HG03575 (cell line): ENCODE data around the gene BMAL2.

Source experiments
- ATAC-seq: cut with Tn5 transposase; IDR thresholded peaks from one replicate; pipeline ENCODE4 v1.9.1; 2021; ENCODE audit not compliant: unreplicated experiment, insufficient number of reproducible peaks, low FRiP score; ENCODE audit errors: extremely low read depth

BMAL2 gene

DNA sequence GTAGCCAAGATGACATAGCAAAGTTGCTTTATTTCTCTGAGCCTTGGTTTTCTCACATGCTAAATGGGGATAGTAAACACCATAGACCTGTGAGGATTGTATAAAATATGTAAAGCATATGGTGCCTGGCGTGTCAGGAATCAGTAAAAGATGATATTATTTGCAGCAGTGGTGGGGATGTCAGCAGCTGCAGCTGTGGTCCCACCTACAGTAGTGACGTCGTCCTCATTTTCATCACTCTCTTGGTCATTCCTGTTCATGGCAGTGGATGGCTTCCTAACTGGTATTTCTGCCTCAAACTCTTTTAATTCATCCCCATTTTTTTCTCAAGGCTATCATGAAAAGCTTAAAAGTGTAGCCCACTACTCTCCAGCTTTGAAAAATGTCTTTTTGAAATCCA lies 12.1 kb downstream of the BMAL2 start:
- ATAC-seq, result no peak

DNA sequence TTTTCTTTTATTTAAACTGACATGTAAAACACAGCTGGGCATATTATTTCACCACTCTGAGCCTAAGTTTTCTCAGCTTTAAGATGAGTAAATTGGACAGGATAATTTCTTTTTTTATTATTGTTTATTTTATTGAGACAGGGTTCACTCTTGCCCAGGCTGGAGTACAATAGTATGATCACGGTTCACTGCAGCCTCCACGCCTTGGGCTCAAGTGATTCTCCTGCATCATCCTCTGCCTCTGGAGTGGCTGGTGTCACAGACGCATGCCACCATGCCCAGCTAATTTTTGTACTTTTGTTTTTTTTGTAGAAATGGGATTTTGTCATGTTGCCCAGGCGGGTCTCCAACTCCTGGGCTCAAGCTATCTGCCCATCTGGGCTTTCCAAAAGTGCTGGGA lies 12.7 kb downstream of the BMAL2 start:
- ATAC-seq, result no peak

DNA sequence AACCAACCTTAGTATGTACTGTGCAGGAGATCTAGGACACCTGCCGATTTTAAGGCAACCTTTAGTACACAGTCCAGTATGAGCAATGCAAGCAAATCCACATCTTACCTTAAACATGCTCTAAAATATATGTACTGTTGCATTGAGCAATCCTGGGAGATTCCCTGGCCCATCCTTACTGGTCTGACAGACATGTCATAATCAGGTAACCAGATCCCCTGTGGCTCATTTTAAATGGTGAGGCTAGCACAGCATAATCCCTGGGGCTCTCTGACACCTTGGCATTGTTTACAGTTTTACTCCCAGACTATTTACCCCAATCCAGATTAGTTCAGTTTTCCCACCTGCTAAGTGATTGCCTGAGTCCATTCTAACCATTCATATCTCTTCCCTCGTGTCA lies 15.1 kb downstream of the BMAL2 start:
- no peak for ATAC-seq

DNA sequence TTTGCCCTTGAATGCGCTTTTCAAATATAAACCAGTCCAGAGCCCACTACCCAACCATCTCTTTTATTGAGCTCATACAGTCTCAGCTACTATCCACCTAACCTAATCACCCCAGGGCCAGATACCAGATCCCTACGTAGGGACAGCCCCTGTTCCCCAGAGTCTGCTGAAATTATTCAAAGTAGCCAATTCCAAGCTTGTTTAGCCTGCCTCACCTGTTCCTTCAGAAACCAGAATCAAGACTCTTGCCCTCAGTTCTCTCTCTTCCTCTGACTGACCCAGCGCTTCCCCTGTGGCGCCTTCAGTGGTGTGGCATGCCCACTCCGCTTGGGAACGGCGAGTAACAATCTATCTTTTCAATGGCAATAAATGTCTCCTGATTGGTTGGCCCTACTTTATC lies 18.8 kb downstream of the BMAL2 start:
- no peak for ATAC-seq

DNA sequence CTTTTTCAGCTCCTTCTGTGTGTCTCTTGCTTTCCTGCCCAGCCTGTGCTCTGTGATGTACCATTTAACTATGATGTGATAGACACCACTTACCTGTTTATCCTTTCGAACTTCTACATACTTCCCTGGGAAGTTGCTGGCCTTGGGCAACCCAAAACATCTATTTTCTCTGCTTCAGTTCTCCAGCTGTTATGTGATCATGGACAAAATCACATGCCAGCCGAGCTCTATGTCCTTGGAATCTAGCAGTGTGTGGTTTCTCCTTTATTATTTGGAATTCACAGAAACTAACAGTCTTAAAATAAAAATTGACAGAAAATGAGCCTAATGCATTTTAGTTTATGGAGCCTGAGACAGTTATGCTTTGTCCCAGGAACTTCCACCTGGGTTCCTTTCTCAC lies 22.9 kb downstream of the BMAL2 start:
- no peak for ATAC-seq

DNA sequence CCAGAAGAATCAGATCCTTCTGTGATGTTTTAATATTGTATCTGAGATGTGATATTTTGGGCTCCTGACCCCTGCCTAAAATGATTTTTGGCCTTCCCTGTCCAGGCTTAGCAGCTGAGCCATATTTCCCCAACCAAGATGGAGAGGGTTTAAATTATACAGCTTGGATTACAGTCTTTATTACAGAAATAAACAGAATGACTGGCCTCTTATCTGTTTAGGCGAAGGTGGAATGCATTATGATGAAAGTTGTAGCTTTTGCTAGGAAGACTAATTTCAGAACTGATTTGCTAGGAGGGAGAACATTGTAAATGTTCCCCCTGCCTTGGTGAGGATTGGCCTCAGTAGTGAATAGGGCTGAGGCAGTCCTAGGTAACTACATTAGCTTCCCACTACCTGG lies 23.3 kb downstream of the BMAL2 start:
- no peak for ATAC-seq

DNA sequence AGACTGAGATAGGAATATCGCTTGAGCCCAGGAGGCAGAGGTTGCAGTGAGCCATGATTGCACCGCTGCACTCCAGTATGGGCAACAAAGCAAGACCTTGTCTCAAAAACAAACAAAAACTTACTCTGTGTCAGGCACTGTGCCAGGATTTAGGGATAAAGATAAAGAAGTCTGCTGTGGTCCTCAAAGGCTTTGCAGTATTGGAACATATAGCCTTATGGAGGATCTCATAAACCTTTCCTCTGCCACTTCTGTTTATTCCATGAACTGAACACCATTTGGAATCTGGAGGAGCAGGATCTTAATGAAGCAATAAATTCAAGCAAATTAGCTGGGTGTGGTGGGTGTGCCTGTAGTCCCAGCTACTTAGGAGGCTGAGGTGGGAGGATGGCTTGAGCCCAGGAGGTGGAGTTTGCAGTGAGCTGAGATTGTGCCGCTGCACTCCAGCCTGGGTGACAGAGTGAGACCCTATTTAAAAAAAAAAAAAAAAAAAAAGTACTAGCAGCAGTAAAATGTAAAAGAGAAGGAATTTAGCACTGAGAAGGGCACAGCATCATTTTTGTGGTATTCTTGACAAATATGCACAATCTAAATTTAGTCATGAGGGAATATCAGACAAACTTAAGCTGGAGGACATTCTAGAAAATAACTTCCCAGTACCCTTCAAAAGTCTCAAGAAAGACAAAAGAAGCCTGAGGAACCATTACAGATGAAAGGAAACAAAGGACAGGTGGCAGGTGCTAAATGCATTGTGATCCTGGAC lies 27.1 kb downstream of the BMAL2 start:
- no peak for ATAC-seq

DNA sequence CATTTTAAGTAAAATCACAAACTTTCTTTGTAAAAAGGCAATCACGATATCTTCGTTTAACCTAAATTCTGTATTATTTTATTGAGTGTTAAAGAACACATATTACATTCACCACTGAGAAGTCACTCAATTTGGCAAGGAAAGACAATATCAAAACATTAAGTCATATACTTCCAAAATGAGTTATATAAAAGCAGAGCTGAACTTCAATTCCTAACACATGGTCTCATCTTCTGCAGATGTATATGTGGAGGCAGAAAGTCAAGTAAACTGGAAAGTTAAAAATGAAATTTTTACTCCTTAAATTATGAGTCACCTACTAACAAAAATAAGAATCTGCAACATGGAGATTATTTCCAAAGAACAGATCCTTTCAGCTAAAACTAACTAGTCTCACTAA lies 28.7 kb downstream of the BMAL2 start:
- ATAC-seq, result no peak

DNA sequence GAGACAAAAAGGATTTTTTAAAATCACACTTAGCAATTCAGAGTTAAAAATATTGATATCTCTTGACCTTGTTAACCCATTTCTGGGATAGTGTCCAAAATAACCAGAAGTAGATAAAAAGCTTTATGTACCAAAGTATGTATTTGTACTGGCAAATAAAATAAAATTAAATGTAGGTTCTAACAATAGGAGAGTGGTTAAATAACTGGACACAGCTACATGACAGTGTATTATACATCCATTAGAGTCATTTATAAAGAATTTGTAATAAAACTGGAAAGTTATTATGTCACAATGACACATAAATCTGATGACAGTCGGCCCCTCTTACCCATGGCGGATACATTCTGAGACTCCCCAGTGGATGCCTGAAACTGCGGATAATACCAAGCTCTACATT lies 34.0 kb downstream of the BMAL2 start:
- no peak for ATAC-seq

DNA sequence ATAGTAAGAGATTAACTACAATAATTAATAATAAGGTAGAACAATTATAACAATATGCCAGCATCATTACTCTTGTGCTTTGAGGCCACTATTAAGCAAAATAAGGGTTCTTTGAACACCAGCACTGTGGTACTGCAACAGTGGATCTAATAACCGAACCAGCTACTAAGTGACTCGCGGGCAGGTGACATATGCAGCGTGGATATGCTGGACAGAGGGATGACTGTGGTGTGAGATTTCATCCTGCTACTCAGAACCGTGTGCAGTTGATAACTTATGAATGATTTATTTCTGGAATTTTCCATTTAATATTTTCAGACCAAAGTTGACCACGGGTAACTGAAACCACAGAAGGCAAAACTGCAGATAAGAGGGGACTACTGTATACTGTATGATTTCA lies 34.4 kb downstream of the BMAL2 start:
- no peak for ATAC-seq

DNA sequence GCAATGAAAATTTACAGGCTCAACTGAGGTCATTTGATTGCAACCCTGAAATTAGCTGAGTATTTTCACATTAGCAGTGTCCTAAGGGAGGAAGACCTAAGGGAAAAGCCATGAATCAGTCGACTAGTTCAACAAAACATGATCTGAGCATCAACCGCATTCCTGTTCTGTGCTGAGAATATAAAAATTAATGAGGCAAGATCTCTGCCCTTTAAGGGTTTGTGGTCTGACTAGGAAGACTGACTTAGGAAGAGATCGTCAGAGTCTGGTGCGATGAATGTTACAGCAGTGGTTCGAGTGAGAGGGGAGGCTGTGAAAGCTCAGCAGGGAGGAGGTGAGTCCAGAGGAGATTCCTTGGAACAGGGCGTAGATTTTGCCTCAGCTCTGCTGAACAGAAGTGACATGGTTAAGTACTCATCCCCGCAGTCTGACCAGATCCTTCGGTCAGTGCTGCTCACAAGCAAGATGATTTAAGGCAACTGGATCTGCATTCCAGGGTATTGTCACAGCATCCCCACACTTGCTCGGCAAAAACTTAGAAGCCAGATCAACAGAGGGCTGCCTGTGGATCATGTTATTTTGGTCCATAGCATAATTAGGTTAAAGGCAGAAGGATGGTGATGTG lies 49.6 kb downstream of the BMAL2 start:
- ATAC-seq, result no peak
